Measurements from ENCODE around the gene DDX25.
"Not testable (repeated sequence)": the region's sequence is repeated elsewhere in the genome, so short reads cannot be mapped to it uniquely, and the experiment has no call there.

DDX25 gene

DNA sequence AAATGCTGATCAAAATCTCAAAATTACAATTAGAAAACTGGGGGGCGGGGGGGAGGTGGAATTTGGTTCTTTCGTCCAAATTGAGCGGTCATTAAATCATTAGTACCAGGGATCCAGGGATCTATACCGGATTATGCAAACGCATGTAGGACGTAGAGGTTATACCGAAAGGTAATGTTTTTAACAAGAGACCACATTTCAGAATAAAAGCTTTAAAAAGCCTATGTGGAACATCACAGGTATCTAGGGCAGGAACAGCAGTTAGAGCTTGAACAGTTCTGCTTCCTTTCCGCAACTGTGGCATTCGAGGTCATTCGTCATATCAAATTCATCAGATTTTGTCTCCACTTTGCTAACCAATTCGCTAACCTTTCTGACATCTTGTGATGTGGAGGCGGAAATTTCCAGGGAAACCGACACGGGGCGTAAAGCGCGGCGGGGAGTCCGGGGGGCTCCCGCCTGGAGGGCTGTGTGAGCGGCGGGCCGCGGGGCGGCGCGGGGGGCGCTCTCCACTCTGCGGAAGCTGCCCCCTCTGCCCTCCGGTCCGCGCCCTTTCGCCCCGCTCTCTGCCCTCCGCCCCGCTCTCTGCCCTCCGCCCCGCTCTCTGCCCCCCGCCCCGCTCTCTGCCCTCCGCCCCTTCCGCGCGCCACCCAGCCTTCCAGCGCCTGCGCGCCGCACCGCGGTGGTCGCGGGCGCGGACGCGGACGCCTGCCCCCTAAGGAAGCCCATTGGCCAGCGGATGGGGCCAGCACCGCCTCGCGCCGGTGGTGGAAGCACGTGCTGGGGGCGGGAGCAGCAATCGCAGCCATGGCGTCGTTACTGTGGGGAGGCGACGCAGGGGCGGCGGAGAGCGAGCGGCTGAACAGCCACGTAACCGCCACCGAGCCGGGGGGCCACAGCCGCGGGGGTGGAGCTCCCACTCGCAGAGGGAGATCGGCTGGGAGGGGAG lies at the start of gene DDX25:
Gene DDX25 (plus strand): TSS at position 798 of the 949 bp plus-strand sequence. CDS start 10 bp downstream, at position 808.
- DNase-seq (ENCODE audit: low read depth in 3 of 3): no peak

GRCh38 chr11:125857670-125858069 lies 46.6 kb upstream of the DDX25 start:
- not testable (repeated sequence) for DNase-seq (ENCODE audit: low read depth in 3 of 3)

DNA sequence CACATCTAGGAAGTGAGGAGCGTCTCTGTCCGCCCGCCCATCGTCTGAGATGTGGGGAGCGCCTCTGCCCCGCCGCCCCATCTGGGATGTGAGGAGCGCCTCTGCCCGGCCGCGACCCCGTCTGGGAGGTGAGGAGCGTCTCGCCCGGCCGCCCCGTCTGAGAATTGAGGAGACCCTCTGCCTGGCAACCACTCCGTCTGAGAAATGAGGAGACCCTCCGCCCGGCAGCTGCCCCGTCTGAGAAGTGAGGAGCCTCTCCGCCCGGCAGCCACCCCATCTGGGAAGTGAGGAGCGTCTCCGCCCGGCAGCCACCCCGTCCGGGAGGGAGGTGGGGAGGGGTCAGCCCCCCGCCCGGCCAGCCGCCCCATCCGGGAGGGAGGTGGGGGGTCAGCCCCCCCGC lies 41.5 kb upstream of the DDX25 start:
- DNase-seq (ENCODE audit: low read depth in 3 of 3): not testable (repeated sequence)

DNA sequence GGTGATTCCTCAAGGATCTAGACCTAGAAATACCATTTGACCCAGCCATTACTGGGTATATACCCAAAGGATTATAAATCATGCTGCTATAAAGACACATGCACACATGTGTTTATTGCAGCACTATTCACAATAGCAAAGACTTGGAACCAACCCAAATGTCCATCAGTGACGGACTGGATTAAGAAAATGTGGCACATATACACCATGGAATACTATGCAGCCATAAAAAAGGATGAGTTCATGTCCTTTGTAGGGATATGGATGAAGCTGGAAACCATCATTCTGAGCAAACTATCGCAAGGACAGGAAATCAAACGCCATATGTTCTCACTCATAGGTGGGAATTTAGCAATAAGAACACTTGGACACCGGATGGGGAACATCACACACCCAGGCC lies 39.0 kb upstream of the DDX25 start:
- DNase-seq (ENCODE audit: low read depth in 3 of 3): not testable (repeated sequence)

DNA sequence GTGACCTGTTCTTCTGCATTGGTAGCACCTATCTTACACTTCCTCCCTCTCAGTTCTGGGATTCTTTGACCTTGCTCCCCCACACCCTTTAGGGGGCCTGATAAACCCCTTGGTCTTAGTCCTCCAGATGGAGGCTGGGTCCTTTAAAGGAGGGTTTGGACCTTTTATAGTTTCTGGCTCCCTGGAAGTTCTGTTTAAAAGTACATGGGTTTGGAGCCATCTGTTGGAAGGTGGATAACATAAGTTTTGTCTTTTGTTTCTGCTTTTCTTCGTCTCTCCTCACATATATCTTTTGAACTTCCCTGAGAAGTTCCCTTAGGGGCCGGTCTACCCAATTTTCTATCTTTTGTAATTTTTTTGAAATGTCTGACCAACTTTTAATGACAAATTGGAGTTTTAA lies 34.8 kb upstream of the DDX25 start:
- no peak for DNase-seq (ENCODE audit: low read depth in 3 of 3)

- DNase-seq (ENCODE audit: low read depth in 3 of 3): peak in 1 of 3 donors; percentile 27
Observed at GRCh38 chr11:125871391-125872137, 32.7 kb upstream of the DDX25 start.

DNA sequence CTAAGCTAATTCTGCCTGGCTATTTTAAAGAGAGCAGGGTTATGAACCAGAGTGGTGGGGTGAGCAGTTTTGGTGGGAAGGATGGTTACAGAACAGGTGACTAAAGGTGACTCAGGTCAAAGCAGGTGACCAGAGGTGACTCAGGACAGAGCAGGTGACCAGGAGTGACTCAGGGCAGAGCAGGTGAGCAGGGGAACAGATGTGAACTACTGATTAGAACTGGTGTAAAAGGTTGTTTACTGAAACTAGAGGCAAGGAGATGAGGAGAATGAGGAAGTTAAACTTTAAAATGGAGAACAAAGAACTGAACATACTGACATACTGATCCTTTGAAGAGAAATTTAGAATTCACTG lies 32.2 kb upstream of the DDX25 start:
- DNase-seq (ENCODE audit: low read depth in 3 of 3): no peak

DNA sequence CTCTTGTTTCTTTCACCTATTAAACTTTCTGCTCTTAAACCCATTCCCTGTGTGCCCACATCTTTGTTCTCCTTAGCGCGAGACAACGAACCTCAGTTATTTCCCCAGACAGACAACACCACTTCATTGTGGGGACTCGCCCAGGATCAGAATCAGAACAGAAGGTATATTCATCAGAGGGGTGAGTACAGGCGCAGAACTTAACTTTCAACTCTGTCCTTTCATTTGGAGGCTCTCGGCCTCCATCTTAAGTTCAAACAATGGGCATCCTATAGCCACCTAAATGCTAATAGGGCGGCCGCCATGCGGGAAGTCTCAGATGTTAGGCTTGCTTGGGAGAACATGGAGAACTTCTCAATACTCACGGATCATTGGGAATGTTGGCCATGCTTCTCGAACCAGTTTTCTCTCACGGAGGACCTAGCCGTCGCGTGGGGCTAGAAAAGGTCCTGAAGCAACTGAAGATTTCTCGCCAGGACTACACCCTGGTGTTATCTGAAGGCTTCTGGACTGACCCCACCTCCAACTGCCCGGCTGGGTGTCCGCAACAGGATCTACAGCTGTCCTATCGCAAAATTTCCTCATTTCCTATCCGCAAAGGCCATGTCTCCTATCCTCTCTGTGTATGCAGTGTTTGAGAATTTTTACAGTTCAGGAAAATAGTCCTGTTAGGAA lies 30.3 kb upstream of the DDX25 start:
- no peak for DNase-seq (ENCODE audit: low read depth in 3 of 3)

- DNase-seq (ENCODE audit: low read depth in 3 of 3): peak in 2 of 3 donors; percentile 24 to 39
Observed at GRCh38 chr11:125874556-125875124, 29.7 kb upstream of the DDX25 start.

DNA sequence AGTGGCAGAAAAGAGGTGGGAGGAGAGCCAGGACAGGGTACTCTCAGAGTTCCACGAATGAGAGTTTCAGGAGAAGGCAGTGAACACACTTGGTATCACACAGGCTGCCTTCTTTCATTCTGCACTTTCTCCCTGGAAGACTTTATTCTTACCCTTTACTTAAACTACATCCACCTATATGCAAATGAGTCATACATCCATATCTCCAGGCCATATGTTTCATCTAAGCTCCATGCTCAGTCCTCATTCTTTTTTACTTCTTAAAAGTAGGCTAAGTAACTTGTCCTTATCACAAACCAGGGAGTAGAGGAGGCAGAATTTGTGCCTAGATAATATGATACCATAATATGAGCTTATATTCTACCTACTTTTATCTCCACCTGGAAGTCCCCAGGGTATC lies 23.0 kb upstream of the DDX25 start:
- no peak for DNase-seq (ENCODE audit: low read depth in 3 of 3)

- DNase-seq (ENCODE audit: low read depth in 3 of 3): no peak
Observed at GRCh38 chr11:125883375-125883774, 20.9 kb upstream of the DDX25 start.

GRCh38 chr11:125886997-125887372 lies 17.3 kb upstream of the DDX25 start:
- DNase-seq (ENCODE audit: low read depth in 3 of 3): peak in 1 of 3 donors; percentile 27

DNA sequence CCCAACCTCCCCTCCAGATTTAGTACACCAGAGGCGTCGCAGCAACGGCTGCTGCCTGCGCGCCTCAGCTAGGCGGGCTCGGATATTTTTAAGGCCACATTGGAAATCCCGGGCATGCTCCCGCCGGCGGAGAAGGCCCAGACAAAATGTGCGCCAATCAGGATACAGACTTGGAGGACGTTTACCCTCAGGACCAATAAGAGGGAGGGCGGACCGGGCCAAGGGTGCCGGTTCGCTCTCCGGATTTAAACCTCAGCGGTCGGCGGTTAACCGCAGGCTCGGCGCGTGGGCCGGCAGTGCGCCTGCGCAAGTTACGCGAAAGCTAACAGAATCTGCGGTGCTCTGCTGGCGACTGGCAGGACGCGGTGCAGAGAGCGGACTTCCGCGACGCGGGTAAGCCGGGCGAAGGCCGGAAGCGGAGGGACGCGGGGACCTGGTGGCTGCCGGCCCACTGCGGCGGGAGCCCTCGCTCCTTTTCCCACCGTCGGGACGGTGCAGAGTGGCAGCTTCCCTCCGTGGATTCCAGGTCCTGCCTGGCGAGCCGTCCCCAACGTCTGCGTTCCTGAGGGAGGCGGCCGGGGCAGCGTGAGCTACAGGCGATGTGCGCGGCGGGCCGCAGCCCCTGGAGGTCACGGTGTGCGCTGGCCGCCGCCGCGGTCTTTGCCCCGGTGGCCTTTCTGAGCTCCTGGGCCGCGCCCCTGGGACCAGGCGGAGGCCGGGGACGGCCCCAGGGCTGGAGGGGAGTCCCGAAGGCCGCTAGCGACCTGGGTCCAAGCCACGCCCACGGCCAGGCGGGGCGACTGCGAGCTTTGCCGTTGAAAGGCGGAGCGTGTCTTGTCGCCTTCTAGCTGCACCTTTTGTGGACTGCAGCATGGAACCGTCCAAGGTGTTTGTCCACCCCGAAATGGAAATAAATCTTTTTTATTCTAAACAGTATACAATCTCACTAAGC lies 16.7 kb upstream of the DDX25 start, which contains the start of gene HYLS1:
Gene HYLS1 (plus strand): TSS at position 296 of the 952 bp plus-strand sequence. CDS start 11,701 bp downstream, outside the sequence.
- DNase-seq (ENCODE audit: low read depth in 3 of 3): peak; percentile 90 to 94 (median 94)

DNA sequence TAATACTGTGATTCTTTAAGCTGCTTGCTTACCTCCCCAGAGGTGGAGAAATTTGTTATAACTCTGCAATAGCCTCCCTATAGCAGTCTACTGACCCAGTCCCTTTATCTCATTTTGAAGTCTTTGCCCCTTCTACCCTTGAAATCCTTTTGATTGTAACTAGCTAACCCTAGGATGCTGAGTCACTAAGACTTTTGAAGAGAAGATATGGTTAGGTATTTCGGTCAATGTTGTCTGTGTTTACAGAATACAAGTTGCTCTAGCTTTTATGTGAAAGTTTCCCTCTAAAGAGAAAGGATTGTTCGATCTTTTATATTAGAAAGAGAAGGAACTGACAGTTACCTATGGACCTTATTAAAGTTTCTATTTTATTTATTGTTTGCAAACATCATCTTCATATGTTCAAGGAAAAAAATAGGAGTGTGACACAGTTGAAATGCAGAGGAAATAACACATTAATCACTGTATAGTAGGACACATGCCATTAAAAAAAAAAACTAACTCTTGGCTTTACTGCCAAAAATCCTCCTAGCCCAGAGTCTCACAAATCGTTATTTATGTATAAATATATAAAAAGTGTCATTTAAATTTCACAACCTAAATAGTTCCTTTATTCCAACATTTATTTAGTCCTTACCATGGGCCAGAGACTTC lies 13.7 kb upstream of the DDX25 start:
- DNase-seq (ENCODE audit: low read depth in 3 of 3): no peak

DNA sequence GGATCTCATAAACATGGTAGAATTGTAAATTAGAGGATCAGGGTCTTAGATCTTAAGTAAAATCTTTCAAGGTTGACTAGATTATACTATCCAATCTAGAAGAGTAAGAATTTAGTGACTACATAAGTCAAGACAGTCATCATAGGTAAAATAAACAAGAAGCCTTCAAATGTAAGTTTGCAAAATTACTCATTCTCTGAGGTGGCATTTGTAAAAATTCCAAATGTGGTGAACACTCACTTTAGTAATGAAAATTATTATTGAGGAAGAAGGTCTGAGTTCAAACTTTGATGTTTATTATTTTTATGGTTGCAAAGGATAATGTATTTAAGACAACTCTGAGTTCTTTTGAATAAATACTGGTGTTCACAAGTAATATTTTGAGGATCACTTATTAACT lies 12.2 kb upstream of the DDX25 start:
- DNase-seq (ENCODE audit: low read depth in 3 of 3): no peak

DNA sequence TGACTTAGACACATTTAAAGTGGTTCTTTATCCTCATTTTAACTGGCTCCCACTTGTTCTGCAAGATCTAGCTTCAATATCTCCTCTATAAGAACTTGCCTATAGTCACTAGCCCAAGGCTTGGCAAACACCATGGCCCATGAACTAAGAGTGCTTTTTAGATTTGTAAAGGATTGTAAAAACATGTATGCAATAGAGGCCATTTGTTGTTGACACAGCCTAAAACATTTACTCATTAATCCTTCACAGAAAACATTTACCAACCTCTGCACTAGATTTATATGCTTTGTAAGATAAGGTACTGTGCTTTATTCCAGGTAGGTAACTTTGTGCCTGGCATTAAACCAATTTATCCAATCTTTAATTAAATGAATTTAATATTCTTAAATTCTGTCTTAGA lies 11.3 kb upstream of the DDX25 start:
- no peak for DNase-seq (ENCODE audit: low read depth in 3 of 3)

- no peak for DNase-seq (ENCODE audit: low read depth in 3 of 3)
Observed at GRCh38 chr11:125901872-125902271, 2.4 kb upstream of the DDX25 start.

- no peak for DNase-seq (ENCODE audit: low read depth in 3 of 3)
Observed at GRCh38 chr11:125902277-125902926, 1.9 kb upstream of the DDX25 start.

- peak; percentile 79 to 80 (median 79) for DNase-seq (ENCODE audit: low read depth in 3 of 3)
Observed at GRCh38 chr11:125902927-125903710, 1.2 kb upstream of the DDX25 start, which contains the start of gene PUS3. PUS3 (minus strand) TSS chr11:125903206; CDS start chr11:125896284, 6,922 bp downstream.

All from stimulated activated CD4-positive, alpha-beta T cell treated with anti-CD3 and anti-CD28 coated beads, TNF-alpha, amount 100 ng/mL, for 48 hours (primary cell).